MM.1S (cell line): ENCODE measurements around the gene ASB10.

Experiments
- DNase-seq: peaks from one replicate; pipeline ENCODE4 v3.0.0-alpha.2; 2015
- H2AFZ ChIP-seq: fragments of 300-600 bp; sonication (generic); 2 replicates; pipeline ENCODE4 v1.6.0; 2016; ENCODE audit warnings: antibody characterized with exemption, low read length
- H3F3A ChIP-seq: fragments of 300-600 bp; sonication (generic); 2 replicates; pipeline ENCODE4 v1.6.1; 2016; ENCODE audit warnings: mild to moderate bottlenecking, antibody characterized with exemption, low read length, moderate library complexity, mixed read lengths; ENCODE audit not compliant: insufficient read depth
- H3K27ac ChIP-seq: fragments of 300-600 bp; sonication (generic); 2 replicates; pipeline ENCODE4 v1.5.1; 2016; ENCODE audit warnings: mild to moderate bottlenecking, low read length
- H3K27me3 ChIP-seq: fragments of 300-600 bp; sonication (generic); replicated peaks from 2 replicates; pipeline ENCODE4 v1.6.0; 2016; ENCODE audit warnings: low read length; ENCODE audit not compliant: insufficient read depth
- H3K36me3 ChIP-seq: fragments of 300-600 bp; sonication (generic); replicated peaks from 2 replicates; pipeline ENCODE4 v1.6.1; 2016; ENCODE audit warnings: mild to moderate bottlenecking, low read length, mixed read lengths; ENCODE audit not compliant: insufficient read depth
- H3K4me1 ChIP-seq: fragments of 300-600 bp; sonication (generic); 2 replicates; pipeline ENCODE4 v1.6.1; 2016; ENCODE audit warnings: low read length, mixed read lengths
- H3K4me2 ChIP-seq: fragments of 300-600 bp; sonication (generic); 2 replicates; pipeline ENCODE4 v1.6.0; 2016; ENCODE audit warnings: low read depth, low read length
- H3K4me3 ChIP-seq: fragments of 300-600 bp; sonication (generic); 2 replicates; pipeline ENCODE4 v1.5.1; 2016; ENCODE audit warnings: low read length, mixed read lengths
- H3K79me2 ChIP-seq: fragments of 300-600 bp; sonication (generic); 2 replicates; pipeline ENCODE4 v1.6.1; 2016; ENCODE audit warnings: mixed run types, low read length, mixed read lengths
- H3K9ac ChIP-seq: fragments of 300-600 bp; sonication (generic); 2 replicates; pipeline ENCODE4 v1.6.1; 2016; ENCODE audit warnings: low read length, mixed read lengths
- H3K9me2 ChIP-seq: fragments of 300-600 bp; sonication (generic); replicated peaks from 2 replicates; pipeline ENCODE4 v1.6.1; 2016; ENCODE audit warnings: mild to moderate bottlenecking, low read length, mixed read lengths; ENCODE audit not compliant: insufficient read depth
- H3K9me3 ChIP-seq: fragments of 300-600 bp; sonication (generic); replicated peaks from 2 replicates; pipeline ENCODE4 v1.6.1; 2016; ENCODE audit warnings: mild to moderate bottlenecking, low read length, mixed read lengths; ENCODE audit not compliant: insufficient read depth
- H4K20me1 ChIP-seq: fragments of 300-600 bp; sonication (generic); 2 replicates; pipeline ENCODE4 v1.6.1; 2016; ENCODE audit warnings: mild to moderate bottlenecking, low read length, moderate library complexity, mixed read lengths; ENCODE audit not compliant: insufficient read depth
- CTCF ChIP-seq: fragments of 300-600 bp; sonication (generic); IDR thresholded peaks from 2 replicates; pipeline ENCODE4 v1.5.1; 2016; ENCODE audit warnings: antibody characterized with exemption, low read length, mixed read lengths
- EZH2 ChIP-seq: fragments of 300-600 bp; sonication (generic); optimal IDR thresholded peaks from 2 replicates; pipeline ENCODE3; 2017; ENCODE audit warnings: low read depth, mild to moderate bottlenecking, antibody characterized with exemption, low read length, mixed read lengths
- EZH2phosphoT487 ChIP-seq: fragments of 300-600 bp; sonication (generic); IDR thresholded peaks from 2 replicates; pipeline ENCODE4 v1.6.1; 2018; ENCODE audit warnings: antibody characterized with exemption, low read length

ASB10 gene

GRCh38 chr7:151144387-151144786 lies 42.7 kb downstream of the ASB10 start:
- no peak for TF ChIP-seq CTCF
- TF ChIP-seq EZH2phosphoT487, result no peak
- TF ChIP-seq EZH2, result no peak
- Histone ChIP-seq H3K27me3 (no peaks in the 10 kb centered on the region), H3K27ac (no peak overlapping the region), H4K20me1 (no peaks in the 10 kb centered on the region), H3F3A (no peaks in the 10 kb centered on the region), H2AFZ (no peak overlapping the region), H3K36me3 (no peaks in the 10 kb centered on the region), H3K9ac (no peak overlapping the region), H3K9me2 (no peaks in the 10 kb centered on the region), H3K9me3 (no peaks in the 10 kb centered on the region), H3K4me1 (no peaks in the 10 kb centered on the region), H3K4me3 (no peak overlapping the region), H3K79me2 (no peaks in the 10 kb centered on the region), H3K4me2 (no peak overlapping the region)
- DNase-seq, result no peak

GRCh38 chr7:151143261-151144015 lies 43.6 kb downstream of the ASB10 start:
- no peaks in the 10 kb centered on the region for H3K36me3 ChIP-seq
- H3K9me3 ChIP-seq, result no peaks in the 10 kb centered on the region
- no peaks in the 10 kb centered on the region for H4K20me1 ChIP-seq

GRCh38 chr7:151142686-151143040 lies 44.4 kb downstream of the ASB10 start:
- Histone ChIP-seq H3K9me2 (no peaks in the 10 kb centered on the region), H3K79me2 (no peaks in the 10 kb centered on the region), H4K20me1 (no peaks in the 10 kb centered on the region), H3K9ac (no peak overlapping the region), H3K27me3 (no peaks in the 10 kb centered on the region), H3K4me1 (no peaks in the 10 kb centered on the region), H3K4me2 (no peak overlapping the region), H3K36me3 (no peaks in the 10 kb centered on the region), H3K27ac (no peak overlapping the region), H3K4me3 (no peak overlapping the region), H3K9me3 (no peaks in the 10 kb centered on the region), H3F3A (no peaks in the 10 kb centered on the region), H2AFZ (no peak overlapping the region)
- TF ChIP-seq EZH2 (no peak), EZH2phosphoT487 (no peak), CTCF (no peak)
- DNase-seq, result no peak

More at GRCh38 chr7:151143261-151144015, 43.6 kb downstream of the ASB10 start:
- Histone ChIP-seq H3K27ac (no peak overlapping the region), H3K9me2 (no peaks in the 10 kb centered on the region), H3K9ac (no peak overlapping the region), H2AFZ (no peak overlapping the region), H3K4me3 (no peak overlapping the region), H3K27me3 (no peaks in the 10 kb centered on the region), H3K79me2 (no peaks in the 10 kb centered on the region), H3K4me2 (no peak overlapping the region), H3F3A (no peaks in the 10 kb centered on the region), H3K4me1 (no peaks in the 10 kb centered on the region)
- TF ChIP-seq EZH2phosphoT487 (no peak), EZH2 (no peak), CTCF (no peak)
- no peak for DNase-seq
